GM12878 (cell line): ENCODE results near the gene PSMB9.

Experiments used
- CHD1 ChIP-seq: IDR thresholded peaks from 2 replicates; pipeline ENCODE4 v1.6.1; 2012; ENCODE audit warnings: low read depth, low read length, improper control_type of control experiment
- EP300 ChIP-seq, 2 experiments: fragments of 150-350 bp in 1 of 2; IDR thresholded peaks; 2 replicates each; pipeline ENCODE4 v1.6.1; 2011 to 2012; ENCODE audit warnings: low read depth in 2 of 2, low read length in 2 of 2, borderline replicate concordance in 1 of 2, improper control_type of control experiment in 1 of 2, inconsistent platforms in 1 of 2; ENCODE audit not compliant: control insufficient read depth in 1 of 2
- KDM1A ChIP-seq: fragments of 200-600 bp; sonication (generic); IDR thresholded peaks from 2 replicates; pipeline ENCODE4 v1.6.1; 2016; ENCODE audit warnings: borderline replicate concordance
- MYB ChIP-seq: fragments of 150-350 bp; IDR thresholded peaks from 2 replicates; pipeline ENCODE4 v1.6.1; 2014; ENCODE audit warnings: mild to moderate bottlenecking, low read depth, low read length, borderline replicate concordance
- NBN ChIP-seq: fragments of 450-650 bp; IDR thresholded peaks from 2 replicates; pipeline ENCODE4 v1.6.1; 2016
- POLR2A ChIP-seq: IDR thresholded peaks from 2 replicates; pipeline ENCODE4 v1.6.1; 2011; ENCODE audit warnings: low read depth, mild to moderate bottlenecking, low read length
- SIN3A ChIP-seq: IDR thresholded peaks from 2 replicates; pipeline ENCODE4 v1.6.1; 2012; ENCODE audit warnings: low read depth, low read length, improper control_type of control experiment
- SREBF2 ChIP-seq: IDR thresholded peaks from 2 replicates; pipeline ENCODE4 v1.6.1; 2012; ENCODE audit warnings: mild to moderate bottlenecking, low read length
- TF ChIP-seq, protein P1 (sequence below), 3 experiments: IDR thresholded peaks in 2 of 3; conservative IDR thresholded peaks in 1 of 3; 2 replicates each; pipeline ENCODE4 v1.5.1; 2011; ENCODE audit warnings: low read depth in 3 of 3, low read length in 3 of 3, mild to moderate bottlenecking in 3 of 3, control low read depth in 2 of 3, moderate library complexity in 2 of 3, inconsistent platforms in 1 of 3, mixed read lengths in 1 of 3; ENCODE audit not compliant: control insufficient read depth in 2 of 3, insufficient read depth in 1 of 3; ENCODE audit errors: extremely low read depth in 1 of 3

DNA sequence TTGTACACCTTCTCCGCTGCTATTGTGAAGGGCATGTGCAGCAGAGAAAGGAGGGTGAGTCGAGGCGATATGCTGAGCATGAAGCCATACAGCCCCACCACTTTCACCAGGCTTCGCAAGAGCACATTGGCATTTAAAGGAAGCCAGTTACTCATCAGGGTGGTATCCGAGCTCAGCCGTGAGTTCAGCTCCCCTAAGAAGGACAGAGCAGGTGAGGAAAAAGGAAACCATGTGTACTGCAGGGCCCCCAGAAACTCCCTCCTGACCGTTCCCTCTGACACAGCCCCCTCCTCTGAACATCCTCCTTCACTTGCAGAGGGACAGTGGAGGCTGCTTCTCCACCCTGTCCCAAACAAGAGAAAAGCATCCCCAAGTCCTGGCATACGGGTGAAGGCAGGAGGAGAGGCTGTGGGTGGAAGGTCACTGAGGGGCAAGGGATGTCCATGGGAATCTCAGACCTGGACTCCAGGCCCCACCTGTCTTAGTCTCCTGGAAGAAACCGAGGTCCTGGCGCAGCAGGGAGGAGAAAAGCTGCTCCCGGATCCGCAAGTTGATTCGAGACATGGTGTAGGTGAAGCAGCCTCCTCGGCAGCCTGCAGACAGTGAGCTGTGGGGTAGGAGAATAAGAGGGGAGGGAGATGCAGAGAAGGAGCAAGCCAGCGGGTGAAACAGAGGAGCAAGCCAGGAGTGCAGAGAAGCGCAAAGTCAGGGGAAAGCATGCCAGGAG lies 18.7 kb upstream of the PSMB9 start:
- TF ChIP-seq, protein P1, sequence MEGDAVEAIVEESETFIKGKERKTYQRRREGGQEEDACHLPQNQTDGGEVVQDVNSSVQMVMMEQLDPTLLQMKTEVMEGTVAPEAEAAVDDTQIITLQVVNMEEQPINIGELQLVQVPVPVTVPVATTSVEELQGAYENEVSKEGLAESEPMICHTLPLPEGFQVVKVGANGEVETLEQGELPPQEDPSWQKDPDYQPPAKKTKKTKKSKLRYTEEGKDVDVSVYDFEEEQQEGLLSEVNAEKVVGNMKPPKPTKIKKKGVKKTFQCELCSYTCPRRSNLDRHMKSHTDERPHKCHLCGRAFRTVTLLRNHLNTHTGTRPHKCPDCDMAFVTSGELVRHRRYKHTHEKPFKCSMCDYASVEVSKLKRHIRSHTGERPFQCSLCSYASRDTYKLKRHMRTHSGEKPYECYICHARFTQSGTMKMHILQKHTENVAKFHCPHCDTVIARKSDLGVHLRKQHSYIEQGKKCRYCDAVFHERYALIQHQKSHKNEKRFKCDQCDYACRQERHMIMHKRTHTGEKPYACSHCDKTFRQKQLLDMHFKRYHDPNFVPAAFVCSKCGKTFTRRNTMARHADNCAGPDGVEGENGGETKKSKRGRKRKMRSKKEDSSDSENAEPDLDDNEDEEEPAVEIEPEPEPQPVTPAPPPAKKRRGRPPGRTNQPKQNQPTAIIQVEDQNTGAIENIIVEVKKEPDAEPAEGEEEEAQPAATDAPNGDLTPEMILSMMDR (IDR thresholded peaks at IDR 0.05 in 2 of 3, conservative IDR thresholded peaks at IDR 0.05 in 1 of 3; ENCODE audit: control insufficient read depth in 2 of 3, extremely low read depth in 1 of 3, insufficient read depth in 1 of 3, low read depth in 3 of 3, low read length in 3 of 3), result no peak
- TF ChIP-seq SIN3A, result no peak
- no peak for TF ChIP-seq CHD1
- no peak for TF ChIP-seq MYB
- TF ChIP-seq KDM1A, result no peak
- TF ChIP-seq EP300 (IDR thresholded peaks at IDR 0.05; ENCODE audit: borderline replicate concordance in 1 of 2, control insufficient read depth in 1 of 2, low read depth in 2 of 2, low read length in 2 of 2), result no peak
- TF ChIP-seq POLR2A, result no peak
- no peak for TF ChIP-seq NBN
- no peak for TF ChIP-seq SREBF2
